Activated CD8-positive, alpha-beta memory T cell treated with anti-CD3 and anti-CD28 coated beads for 4 hours (primary cell): ENCODE results near the gene CRY2.
"Not testable (repeated sequence)": the region's sequence is repeated elsewhere in the genome, so short reads cannot be mapped to it uniquely, and the experiment has no call there.

Experiments used
- DNase-seq, 2 donors: peaks; one replicate each; pipeline ENCODE4 v3.0.0-alpha.2; 2020; ENCODE audit warnings: low read depth in 2 of 2

The CRY2 gene

GRCh38 chr11:45811571-45812290, 35.5 kb upstream of the CRY2 start:
- no peak for DNase-seq

GRCh38 chr11:45812581-45813548, 34.4 kb upstream of the CRY2 start:
- DNase-seq = no peak

DNA sequence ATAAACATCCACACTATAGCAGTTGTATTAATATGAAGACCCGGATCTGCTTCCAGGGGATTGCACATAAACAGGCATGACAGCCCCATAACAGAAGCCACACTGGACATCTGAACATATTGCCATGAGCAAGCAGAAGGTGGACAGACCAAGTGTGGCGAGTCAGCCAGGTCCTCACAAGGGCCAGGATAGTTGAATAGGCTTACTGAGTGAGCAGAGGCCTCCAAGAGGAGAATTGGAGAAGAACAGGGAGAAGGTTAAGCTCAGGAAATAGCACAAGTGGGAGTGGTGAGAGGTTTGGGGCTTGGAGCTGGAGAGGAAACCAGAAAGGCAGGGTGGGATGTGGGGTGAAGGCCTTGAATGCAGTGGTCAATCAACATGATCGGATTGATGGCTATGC, 31.5 kb upstream of the CRY2 start:
- DNase-seq = no peak

DNA sequence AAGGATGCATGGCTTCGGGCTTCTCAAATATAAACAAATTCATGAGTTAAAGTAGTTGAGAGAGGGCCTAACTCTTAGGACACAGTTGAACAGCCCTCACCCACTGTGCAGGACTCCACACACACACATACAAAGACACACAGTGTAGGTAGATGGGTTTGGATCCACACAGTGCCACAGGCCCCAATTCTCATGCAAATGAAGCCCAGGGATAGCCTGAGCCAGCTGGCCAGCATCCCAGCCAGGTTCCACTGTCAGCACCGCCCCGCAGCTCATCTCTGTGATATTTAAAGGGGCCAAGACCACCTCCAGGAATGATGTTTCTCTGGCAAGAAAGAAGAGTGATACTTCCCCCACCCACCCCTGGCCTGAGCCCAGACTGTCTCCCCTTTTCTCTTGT, 30.7 kb upstream of the CRY2 start:
- DNase-seq = no peak

GRCh38 chr11:45817191-45817590, 30.1 kb upstream of the CRY2 start:
- DNase-seq = no peak

GRCh38 chr11:45818961-45819605, 28.2 kb upstream of the CRY2 start:
- no peak for DNase-seq

DNA sequence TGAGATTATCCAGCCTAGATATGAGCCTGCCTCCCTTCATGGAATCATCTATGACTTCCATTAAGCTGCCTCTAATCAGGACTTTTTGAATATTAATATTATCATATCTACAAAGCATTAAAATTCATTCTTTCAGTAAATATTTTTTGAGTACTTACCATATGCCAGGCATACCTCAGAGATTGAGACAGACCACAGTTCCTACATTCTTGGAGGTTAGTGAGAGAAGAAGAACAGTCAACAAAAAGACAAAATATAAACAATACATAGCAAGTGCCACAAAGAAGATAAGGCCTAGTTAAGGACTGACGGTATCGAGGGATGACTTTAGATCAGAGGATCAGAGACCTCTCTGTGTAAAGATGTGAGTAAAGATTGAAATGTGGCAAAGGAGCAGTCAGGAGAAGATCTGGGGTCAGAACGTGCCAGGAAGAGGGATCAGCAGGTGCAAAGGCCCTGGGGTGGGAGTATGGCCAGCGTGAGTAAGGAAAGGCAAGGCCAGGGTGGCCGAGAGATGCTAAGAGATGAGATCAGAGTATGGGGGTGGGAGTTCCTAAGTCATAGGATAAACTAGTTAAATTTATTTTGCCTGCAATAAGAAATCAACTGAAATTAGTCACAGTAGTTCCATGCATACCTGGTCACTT, 26.9 kb upstream of the CRY2 start:
- DNase-seq = no peak

- not testable (repeated sequence) for DNase-seq
These were observed 20.8 kb upstream of the CRY2 start for GRCh38 chr11:45826492-45826891.

DNA sequence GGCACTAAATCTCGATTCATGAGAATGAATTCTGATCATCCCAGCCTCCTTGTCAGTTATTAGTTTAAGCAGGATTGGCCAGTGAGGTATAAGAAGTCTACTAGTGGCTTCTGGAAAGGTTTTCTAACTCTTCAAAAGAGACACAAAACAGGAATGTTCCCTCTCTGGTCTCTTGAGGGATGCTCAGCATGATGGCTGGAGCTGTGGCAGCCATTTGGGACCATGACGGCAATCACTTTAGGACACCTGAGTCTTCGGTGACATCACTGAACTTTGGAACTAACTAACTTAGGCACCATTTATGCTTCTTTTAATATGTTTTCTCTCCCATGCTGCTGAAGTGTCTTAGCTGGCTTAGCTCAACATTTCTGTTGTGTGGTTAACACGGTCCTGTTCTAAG, 20.2 kb upstream of the CRY2 start:
- DNase-seq = no peak

DNA sequence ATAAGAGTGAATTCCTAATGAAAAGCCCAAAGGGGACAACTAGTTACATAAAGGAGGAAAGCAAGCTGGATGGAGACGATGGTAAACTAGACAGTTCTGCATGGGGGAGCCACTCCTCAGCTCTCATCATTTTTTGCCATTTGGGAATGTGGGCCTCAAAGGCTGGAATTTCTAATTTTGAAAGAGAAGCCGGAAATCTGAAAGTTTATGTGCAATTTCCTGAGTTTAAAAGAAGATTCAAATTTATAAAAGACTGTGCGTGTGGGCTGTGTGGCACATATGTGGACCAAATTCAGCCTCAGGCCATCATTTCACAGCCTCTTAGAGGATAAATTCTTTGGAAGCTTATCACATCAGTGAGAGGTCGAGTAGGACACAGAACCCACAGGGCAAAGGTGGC, 18.3 kb upstream of the CRY2 start:
- DNase-seq = no peak

DNA sequence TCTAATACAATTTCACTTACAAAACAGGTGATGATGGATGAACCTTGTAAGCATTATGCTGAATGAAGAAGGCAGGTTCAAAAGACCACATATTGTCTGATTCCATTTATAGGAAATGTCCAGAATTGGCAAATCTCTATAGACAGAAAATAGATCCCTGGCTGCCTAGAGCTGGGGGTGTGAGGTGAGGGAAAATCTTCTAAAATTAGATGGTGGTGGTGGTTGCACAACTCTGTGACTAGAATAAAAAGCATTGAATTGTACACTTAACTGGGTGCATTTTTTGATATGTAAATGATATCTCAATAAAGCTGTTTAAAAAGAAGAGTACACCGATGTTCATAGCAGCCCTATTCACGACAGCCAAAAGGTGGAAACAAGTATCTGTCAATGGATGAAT, 16.7 kb upstream of the CRY2 start:
- DNase-seq = no peak

DNA sequence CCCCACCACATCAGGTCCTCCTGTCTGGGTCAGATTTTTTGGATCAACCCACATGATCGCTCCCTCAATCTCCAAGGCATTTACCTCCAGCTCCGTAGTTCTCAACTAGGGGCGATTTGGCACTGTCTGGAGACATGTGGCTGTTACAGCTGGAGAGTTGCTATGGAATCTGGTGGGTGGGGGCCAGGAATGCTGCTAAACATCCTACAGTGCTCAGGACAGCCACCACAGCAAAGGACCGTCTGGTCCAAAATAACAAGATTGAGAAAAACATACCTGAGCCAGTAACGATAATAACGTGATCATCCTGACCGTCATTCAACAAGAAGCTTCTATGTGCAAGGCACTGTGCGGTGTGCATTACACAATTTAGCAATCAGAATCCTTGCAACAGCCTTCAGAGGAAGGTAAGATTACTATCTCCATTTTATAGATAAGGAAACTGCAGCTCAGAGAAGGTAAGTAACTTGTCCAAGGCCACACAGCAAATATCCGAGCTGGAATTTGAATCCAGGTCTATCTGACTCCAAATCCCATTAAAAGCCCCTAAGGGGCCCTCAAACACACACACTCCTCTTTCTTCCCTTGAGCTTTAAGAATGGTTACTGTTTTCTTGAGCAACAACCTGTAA, 14.3 kb upstream of the CRY2 start:
- DNase-seq = no peak

GRCh38 chr11:45833761-45834160, 13.5 kb upstream of the CRY2 start:
- DNase-seq = no peak

DNA sequence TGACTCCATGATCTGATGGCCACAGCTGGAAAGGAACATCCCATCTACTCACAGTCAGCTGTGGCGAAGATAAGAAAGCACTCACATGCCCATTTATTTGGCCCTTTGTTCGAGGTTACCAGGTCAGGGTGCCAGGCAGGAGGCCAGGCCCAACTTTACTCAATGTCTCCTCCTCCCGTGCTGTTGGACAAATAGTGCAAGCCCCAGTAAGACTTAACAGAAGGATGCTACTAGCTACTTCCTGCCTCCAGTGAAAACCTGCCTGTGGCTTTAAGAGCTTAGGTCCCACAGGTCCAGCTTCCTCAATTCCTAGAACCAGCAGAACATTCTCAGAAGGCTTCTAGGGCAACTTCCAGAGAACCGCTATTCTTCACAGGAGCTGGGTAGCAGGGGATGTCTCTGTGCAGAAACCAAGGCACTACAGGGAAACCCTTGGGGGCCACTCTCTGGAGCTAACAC, 12.9 kb upstream of the CRY2 start:
- no peak for DNase-seq

DNA sequence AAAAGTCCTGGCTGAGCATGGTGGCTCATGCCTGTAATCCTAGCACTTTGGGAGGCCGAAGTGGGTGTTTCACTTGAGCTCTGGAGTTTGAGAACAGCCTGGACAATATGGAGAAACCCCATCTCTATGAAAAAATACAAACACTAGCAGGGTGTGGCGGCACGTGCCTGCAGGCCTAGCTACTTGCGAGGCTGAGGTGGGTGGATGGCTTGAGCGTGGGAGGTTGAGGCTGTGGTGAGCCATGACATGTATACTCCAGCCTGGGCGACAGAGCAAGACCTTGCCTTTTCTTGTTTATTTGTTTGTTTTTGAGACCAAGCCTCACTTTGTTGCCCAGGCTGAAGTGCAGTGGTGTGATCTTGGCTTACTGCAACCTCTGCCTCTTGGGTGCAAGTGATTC, 8.1 kb upstream of the CRY2 start:
- DNase-seq = no peak

DNA sequence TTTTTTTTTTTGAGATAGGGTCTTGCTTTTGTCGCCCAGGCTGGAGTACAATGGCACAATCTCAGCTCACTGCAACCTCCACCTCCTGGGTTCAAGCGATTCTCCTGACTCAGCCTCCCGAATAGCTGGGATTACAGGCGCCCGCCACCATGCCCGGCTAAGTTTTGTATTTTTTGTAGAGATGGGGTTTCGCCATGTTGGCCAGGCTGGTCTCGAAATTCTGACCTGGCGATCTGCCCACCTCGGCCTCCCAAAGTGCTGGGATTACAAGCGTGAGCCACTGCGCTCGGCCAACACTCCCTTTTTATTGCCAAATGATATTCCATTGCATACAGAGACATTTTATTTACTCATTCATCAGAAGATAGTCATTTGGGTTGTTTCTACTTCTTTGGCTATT, 7.0 kb upstream of the CRY2 start:
- DNase-seq = not testable (repeated sequence)

DNA sequence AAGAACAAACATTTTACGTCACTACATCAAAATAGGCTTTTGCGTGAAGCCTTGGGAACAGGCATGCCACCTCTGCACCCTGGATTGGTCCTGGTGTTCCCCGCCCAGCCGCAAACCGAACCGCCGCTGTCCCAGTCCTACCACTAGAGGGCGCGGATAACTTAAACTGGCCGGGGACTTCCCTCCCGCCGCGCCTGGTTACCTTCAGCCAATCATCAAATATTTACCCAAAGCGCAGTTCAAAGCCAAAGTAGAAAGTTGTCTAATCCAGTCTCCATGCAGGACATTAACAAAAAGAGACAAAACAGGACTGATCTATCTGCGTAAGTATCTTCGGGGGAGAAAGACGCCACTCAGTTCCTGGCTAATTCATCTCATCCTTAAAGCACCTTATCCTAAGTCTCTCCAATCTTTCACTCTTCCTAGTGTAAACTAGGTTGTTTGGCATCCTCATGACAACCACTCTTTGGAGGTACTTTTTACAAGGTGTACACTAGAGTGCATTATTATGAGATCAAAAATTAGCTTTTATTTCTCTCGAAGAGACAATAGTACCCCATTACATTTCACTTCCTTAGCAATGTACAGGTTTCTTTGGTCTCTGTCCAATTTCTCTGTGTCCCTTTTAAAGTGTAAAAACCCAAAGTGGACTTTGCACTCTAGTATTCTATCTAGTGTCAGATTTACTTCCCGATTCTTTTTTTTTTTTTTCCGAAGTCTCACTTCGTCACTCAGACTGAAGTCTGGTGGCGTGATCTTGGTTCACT, 3.9 kb upstream of the CRY2 start:
- DNase-seq = peak; percentile 71 to 72

GRCh38 chr11:45844822-45845578, 2.3 kb upstream of the CRY2 start:
- DNase-seq = no peak

- no peak for DNase-seq
These were observed 1.1 kb upstream of the CRY2 start for GRCh38 chr11:45846174-45846675.

- no peak for DNase-seq
These were observed 639 bp downstream of the CRY2 start for GRCh38 chr11:45847911-45848316.
